Measurements from ENCODE around the gene ANKRD36B.
"Not testable (repeated sequence)": the region's sequence is repeated elsewhere in the genome, so short reads cannot be mapped to it uniquely, and the experiment has no call there.

The ANKRD36B gene

GRCh38 chr2:97589598-97590510 lies at the start of gene ANKRD36B:
TSS of gene ANKRD36B (minus strand) at chr2:97589877. CDS start at chr2:97589685, 192 bp downstream.
- DNase-seq = peak; percentile 74

DNA sequence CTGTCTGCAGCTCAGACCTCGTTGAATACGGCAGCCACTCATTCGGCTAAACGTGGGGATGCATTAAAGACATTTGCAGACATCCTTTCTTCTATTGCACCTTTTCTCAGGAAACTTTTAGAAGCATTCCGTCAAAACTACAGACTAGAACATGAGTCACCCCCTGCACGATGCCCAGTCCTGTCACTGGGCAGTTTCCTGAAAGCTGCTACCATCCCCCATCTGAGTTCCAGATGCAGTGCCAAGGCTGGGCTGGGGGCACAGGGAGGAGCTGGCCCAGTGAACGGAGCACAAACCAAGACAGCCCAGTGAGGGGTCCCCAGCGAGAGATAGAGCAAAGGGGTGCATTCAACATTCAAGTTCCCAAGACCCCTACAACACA lies 36.4 kb upstream of the ANKRD36B start:
- DNase-seq = not testable (repeated sequence)

DNA sequence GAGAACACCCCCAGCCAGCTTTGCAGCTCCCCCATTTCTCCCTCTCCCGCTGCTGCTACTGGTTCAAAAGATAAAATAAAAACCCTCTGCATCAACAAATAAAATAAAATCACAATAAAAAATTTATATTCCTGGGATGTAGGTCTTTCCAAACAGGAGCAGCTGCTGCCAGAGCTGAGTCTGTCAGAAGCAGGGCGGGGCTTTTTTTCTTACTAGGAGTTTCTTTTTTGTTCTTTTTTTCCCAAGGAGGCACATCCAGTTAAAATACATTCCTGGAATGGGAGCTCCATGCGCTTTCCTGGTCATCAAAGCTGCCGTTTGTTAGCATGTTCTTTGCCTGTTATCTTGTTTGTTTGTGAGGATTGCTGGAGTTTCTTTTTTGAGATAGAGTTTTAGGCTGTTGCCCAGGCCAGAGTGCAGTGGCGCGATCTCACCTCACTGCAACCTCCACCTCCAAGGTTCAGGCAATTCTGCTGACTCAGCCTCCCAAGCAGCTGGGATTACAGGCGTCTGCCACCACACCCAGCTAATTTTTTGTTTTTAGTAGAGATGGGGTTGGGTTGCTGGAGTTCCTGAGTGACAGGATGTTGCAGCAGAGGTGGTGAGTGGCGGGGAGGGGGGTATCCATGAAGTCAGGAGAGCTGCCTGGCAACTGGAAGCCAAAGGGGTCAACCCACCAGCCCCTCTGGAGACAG lies 35.8 kb upstream of the ANKRD36B start:
- DNase-seq = not testable (repeated sequence)

DNA sequence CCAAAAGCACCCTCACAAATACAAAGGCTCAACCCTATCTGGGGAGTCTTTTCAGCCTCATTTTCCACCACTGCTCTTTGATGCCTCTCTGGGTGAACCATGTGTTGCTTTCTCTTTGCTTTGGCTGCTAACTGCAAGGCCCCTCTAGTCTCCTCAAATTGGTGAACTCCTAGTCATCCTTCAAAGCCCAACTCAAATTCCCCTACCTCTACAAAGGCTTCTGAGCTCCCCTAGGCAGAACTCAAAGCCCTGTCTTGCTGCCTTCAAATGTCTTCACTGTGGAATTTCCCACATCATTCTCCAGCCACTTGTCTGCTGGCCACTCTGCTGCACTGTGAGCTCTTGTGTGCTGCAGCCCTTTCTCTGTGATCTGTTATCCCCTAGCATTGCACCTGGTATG lies 33.3 kb upstream of the ANKRD36B start:
- not testable (repeated sequence) for DNase-seq

DNA sequence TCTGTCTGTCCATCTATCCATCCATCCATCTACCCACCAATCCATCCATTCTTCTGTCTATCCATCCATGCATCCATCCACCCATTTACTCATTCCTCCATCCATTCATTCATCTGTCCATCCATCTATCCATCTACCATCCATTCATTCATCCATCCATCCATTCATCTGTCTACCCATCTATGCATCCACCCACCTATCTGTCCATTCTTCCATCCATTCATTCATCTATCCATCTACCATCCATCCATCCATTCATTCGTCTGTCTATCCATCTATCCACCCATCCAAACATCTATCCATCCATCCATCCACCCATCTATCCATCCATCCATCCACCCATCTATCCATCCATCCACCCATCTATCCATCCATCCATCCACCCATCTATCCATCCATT lies 30.8 kb upstream of the ANKRD36B start:
- DNase-seq = not testable (repeated sequence)

DNA sequence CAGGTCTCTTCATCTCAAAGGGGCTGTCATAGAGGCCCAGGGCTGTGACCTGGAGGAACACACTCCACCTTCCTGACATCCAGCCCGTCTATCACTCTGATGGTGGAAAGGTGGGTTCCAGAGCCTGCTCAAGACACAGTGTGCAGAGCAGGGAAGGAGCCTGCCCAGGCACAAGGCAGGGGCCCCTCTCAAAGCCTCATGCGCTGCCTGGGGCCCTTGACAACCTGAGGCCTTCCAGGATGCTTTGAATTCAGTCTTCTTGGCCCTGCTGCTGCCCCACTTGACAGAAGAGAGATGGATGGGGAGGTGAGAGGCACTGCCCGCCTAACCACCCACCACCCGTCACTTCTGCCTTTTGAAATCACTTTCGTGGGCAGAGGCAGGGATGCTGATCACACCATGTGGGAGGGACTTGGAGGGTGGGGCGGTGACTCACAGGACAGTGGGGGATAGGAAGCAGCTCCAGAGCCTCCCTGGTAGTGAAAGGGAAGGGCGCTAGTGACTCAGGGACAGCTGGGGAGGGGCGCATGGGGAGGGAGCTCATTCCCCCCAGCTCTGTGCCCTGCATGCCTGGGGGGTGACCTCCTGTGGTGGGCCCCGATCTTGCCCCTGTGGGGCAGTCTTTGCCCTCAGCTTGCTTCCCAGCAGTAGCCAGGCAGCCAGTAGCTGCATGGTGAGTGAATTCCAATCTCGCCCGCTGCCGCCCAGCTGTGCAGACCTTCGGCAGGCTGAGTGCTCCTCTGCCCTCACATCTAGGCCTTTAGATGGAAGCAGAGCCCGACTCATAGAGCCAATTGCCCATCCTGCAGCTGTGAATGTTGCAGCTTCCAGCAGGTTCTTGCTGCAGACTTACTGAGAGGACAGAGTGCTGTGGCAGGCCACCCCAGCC lies 29.5 kb upstream of the ANKRD36B start:
- DNase-seq = not testable (repeated sequence)

GRCh38 chr2:97617911-97618310 lies 28.2 kb upstream of the ANKRD36B start:
- no peak for DNase-seq

DNA sequence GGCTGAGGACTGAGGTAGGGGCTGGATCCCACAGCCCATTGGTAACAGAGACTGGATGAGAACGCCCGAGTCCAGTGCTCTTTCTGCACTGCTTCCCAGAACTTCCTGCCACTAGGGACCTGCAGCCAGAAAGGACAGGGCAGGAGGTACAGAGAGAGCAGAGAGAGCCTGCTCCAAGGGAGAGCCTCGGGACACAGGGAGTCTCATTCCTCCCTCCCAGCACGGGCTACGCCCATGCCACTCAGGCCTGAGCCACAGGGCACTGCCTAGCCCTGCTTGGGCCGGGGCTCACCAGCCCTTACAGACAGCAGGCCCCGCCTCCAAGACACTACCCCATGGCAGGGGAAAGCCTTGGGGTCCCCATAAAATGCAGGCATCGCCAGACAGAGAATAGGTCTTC lies 26.1 kb upstream of the ANKRD36B start:
- DNase-seq = not testable (repeated sequence)

GRCh38 chr2:97611895-97612294 lies 22.2 kb upstream of the ANKRD36B start:
- DNase-seq = not testable (repeated sequence)

DNA sequence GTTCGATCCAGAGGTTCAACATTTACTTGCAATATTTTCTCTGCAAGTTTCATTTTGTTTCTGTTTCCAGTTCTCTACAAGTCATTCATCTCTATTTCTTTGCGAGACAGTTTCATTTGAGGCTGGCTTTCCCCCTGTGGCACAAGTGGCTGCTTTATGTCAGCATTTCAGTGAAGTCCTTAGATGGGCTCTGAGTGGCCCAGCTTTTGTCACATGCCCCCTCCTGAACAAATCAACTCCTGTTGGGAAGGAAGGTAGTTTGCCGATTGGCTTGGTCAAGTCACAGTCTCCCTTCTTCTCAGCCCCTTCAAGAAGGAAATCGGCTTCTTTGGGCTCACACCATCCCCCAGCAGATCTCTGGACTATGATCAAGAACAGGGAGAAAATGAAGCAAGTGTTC lies 19.1 kb upstream of the ANKRD36B start:
- DNase-seq = not testable (repeated sequence)

GRCh38 chr2:97605524-97606339 lies 16.1 kb upstream of the ANKRD36B start:
- DNase-seq = not testable (repeated sequence)

DNA sequence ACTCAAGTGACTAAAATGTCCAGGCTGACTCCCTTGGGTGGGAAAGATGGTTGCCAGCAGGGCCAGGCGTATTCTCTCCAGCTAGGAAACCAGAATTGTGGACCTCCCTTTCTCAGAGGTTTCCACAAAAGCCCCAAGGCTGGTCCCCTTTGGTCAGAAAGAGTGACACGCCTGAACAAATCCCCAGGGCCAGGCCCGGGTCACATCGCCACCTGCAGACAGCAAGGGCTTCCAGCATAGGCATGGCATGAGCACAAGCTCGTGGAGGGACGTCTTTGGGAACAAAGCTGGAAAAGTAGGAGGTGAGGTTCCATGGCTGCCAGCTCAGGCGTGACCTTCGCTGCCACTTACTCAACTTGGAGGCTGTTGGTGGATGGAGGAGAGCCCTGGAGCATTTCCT lies 15.4 kb upstream of the ANKRD36B start:
- DNase-seq = not testable (repeated sequence)

DNA sequence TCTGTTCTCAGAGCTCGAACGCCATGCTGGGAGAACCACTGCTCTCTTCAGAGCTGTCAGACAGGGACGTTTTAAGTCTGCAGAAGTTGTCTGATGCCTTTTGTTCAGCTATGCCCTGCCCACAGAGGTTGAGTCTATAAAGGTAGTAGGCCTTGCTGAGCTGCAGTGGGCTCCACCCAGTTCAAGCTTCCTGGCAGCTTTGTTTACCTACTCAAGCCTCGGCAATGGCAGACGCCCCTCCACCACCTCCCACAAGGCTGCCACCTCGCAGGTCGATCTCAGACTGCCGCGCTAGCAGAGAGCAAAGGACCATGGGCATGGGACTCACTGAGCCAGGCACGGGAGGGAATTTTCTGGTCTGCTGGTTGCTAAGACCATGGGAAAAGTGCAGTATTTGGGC lies 11.9 kb upstream of the ANKRD36B start:
- not testable (repeated sequence) for DNase-seq

DNA sequence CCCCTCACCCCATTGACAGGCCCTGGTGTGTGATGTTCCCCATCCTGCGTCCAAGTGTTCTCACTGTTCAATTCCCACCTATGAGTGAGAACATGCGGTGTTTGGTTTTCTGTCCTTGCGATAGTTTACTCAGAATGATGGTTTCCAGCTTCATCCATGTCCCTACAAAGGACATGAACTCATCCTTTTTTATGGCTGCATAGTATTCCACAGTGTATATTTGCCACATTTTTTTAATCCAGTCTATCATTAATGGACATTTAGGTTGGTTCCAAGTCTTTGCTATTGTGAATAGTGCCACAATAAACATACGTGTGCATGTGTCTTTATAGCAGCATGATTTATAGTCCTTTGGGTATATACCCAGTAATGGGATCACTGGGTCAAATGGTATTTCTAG lies 6.5 kb upstream of the ANKRD36B start:
- not testable (repeated sequence) for DNase-seq

GRCh38 chr2:97593520-97593919 lies 3.8 kb upstream of the ANKRD36B start:
- not testable (repeated sequence) for DNase-seq

DNA sequence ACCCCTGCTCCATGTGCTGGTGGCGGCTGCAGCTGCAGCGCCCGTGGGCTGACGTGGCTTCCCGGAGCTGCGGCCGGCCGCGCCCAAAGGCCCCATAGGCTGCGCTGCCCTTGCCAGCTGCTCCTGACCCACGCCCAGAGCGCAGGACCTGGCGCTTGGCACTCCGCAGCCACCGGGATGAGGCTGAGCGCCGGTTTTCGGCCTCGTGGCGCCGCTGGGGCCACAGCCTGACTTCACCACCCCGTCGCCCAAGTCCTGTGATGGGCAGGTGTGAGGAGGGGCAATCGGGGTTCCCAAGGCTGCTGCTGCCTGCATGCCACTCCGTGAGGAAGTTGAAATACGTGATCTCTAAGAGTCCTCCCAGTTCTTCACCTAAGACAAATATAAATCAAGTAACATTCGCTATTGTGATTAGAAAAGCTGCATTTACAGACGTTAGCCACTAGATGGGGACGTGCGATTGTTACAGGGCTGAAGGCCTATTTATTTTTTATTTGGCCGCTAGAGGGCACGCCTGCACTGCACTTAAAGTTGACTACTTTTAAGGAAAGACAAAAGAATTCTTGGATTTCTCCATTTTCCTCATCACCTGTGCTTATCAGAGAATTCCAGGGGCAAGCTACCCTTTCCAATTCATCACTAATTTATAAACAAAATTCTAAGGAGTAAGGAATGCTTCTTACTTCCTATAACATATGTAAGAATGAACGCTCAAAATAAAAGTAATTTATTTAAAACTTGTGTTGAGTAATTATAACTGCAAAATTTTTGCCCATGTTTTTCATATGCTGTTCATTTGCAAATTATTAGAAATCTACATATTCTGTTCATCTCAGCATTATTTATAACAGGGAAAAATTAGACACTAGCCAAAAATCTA lies 1.1 kb upstream of the ANKRD36B start:
- DNase-seq = peak; percentile 90

GRCh38 chr2:97589257-97589597 lies 450 bp downstream of the ANKRD36B start:
- not testable (repeated sequence) for DNase-seq

DNA sequence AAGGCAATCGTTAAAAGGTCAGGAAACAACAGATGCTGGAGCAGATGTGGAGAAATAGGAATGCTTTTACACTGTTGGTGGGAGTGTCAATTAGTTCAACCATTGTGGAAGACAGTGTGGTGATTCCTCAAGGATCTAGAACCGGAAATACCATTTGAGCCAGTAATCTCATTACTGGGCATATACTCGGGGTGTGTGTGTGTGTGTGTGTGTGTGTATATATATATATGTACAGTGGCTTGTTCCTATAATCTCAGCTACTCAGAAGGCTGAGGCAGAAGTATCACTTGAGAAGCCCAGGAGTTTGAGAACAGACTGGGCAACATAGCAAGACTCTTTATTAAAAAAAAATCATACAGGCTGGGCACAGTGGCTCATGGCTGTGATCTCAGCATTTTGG lies 24.0 kb downstream of the ANKRD36B start:
- DNase-seq = not testable (repeated sequence)

DNA sequence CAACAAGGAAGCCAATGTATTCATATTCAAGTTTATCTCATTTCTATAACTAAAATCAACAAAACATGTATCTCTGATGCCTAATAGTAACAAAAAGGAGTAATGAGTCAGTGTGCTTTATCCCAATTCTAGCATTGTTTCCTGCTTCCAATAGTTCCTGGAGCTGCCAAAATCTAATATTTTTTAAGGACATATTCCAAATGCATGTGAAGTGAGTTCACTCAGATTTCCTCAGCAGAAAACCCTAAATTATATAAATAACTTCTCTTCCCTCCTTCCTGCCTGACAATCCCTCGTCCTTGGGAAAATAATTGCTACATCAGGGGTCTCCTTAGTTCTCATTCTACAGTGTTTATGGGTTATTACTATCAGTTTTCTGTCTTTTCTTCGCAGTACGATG lies 37.3 kb downstream of the ANKRD36B start:
- not testable (repeated sequence) for DNase-seq

- not testable (repeated sequence) for DNase-seq
Observed at GRCh38 chr2:97550498-97550897, 39.2 kb downstream of the ANKRD36B start.

DNA sequence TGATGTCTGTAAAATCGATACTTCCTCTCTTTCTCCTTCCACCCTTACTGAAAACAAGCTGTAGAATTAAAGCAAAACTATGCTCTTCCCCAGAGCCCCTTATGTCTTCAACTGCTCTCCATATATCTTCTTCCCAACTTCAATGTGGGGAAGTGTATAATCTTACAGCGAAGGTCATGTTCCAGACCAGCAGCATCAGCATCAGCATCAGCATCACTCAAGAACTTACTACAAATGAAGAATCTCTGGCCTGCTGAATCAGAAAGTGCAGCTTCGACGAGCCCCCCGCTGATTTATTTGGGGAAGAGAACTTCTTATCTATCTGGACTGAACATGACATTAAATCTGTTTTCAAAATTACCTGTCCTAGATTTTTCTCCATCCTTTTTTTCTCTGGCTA lies 40.6 kb downstream of the ANKRD36B start:
- not testable (repeated sequence) for DNase-seq

Measured in activated CD4-positive, alpha-beta T cell treated with anti-CD3 and anti-CD28 coated beads, Interleukin-2, Interleukin-6, amounts not matched to agents 100 ng/mL and 50 ng/mL, durations not matched to agents 16 hours and 8 hours (primary cell).